Body of pancreas (tissue), 4 donors: Measurements from ENCODE around the gene MRPS14.

Source experiments
- POLR2A ChIP-seq, 3 donors: fragments of 450-650 bp; IDR thresholded peaks; one replicate each; pipeline ENCODE4 v1.6.1; 2016; ENCODE audit warnings: antibody characterized with exemption in 3 of 3, mild to moderate bottlenecking in 2 of 3
- TF ChIP-seq, protein P1 (sequence below), 7 experiments: fragments of 450-650 bp in 4 of 7; fragments of 200-600 bp in 3 of 7; sonication (generic) in 3 of 7; IDR thresholded peaks; one replicate each; pipeline ENCODE4 v1.5.1; 2016 to 2019; ENCODE audit warnings: antibody characterized with exemption in 7 of 7

DNA sequence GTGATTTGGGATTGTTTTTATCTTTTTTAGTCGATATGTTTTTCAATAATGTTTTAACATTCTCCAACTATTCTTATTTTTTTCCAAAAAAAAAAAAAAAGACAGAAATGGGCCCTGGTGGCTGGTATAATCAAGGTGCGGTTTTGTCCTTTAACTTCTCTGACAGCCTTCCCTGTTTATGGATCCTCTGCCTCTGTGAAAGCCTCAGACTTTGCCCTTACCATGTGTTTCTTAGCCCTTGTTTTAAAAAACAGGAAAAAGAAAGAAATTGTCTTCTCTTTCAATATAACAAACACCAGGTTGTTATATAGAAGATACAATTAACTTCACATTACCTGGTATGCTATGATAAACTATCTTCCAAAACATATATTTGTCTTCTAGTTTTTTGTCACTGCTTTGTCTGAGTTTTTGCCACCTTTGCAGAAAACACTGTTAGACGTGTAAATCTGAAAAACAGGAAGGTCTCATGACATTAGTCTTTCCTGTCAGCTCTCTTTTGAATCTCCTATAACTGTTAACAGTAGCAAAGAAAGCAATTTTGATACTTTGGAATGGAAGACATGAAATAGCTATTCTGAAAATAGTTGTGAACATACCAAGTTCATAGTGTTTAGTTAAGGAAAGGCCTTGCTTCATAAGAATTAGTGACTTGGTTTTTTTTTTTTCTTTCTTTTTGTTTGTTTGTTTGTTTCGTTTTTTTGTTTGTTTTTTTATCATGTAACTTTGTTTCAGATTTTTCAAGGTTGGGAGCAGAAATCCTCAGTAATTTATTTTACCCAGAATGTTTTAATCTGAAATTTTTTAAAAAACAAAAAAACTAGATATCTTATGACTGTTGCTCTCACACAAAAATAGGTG is 55.1 kb downstream of the MRPS14 start:
- TF ChIP-seq, protein P1, sequence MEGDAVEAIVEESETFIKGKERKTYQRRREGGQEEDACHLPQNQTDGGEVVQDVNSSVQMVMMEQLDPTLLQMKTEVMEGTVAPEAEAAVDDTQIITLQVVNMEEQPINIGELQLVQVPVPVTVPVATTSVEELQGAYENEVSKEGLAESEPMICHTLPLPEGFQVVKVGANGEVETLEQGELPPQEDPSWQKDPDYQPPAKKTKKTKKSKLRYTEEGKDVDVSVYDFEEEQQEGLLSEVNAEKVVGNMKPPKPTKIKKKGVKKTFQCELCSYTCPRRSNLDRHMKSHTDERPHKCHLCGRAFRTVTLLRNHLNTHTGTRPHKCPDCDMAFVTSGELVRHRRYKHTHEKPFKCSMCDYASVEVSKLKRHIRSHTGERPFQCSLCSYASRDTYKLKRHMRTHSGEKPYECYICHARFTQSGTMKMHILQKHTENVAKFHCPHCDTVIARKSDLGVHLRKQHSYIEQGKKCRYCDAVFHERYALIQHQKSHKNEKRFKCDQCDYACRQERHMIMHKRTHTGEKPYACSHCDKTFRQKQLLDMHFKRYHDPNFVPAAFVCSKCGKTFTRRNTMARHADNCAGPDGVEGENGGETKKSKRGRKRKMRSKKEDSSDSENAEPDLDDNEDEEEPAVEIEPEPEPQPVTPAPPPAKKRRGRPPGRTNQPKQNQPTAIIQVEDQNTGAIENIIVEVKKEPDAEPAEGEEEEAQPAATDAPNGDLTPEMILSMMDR (IDR thresholded peaks at IDR 0.05): no peak
- TF ChIP-seq POLR2A (IDR thresholded peaks at IDR 0.05): no peak
